ENCODE measurements around the gene SLC31A1. TPM values are rescaled to one million over a fixed set of nuclear protein-coding genes. Genes with fewer than 3 reads are reported as not detected.

Gene SLC31A1
- total and polyA plus RNA-seq, 12 donors = 10.2 to 105 (median 28.4) TPM

DNA sequence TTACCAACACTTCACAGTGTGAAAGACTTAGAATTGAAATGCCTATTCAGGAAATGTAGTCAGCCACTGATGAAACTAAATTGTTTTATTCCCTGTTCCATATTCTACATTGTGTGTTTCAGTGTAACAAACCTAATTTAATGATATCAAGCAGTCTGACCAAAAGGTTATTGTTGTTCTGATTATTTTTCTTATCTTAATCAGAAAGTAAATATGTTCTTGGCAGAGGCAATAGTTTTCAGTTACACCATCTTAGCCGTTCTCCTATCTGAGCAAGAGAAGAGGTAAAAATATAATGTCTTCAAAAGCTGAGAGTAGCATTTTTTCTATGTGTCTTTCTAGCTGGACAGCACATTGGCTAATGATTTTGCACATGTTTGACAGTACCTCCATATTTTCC lies 36.9 kb downstream of the SLC31A1 start:
- TF ChIP-seq POLR2A (IDR thresholded peaks at IDR 0.05) = no peak
- TF ChIP-seq, protein P1, sequence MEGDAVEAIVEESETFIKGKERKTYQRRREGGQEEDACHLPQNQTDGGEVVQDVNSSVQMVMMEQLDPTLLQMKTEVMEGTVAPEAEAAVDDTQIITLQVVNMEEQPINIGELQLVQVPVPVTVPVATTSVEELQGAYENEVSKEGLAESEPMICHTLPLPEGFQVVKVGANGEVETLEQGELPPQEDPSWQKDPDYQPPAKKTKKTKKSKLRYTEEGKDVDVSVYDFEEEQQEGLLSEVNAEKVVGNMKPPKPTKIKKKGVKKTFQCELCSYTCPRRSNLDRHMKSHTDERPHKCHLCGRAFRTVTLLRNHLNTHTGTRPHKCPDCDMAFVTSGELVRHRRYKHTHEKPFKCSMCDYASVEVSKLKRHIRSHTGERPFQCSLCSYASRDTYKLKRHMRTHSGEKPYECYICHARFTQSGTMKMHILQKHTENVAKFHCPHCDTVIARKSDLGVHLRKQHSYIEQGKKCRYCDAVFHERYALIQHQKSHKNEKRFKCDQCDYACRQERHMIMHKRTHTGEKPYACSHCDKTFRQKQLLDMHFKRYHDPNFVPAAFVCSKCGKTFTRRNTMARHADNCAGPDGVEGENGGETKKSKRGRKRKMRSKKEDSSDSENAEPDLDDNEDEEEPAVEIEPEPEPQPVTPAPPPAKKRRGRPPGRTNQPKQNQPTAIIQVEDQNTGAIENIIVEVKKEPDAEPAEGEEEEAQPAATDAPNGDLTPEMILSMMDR (IDR thresholded peaks at IDR 0.05) = no peak
- no peaks in the 10 kb centered on the region for H3K9me3 ChIP-seq (replicated peaks in 1 of 3)
- no peaks in the 10 kb centered on the region for H3K27me3 ChIP-seq
- no peak overlapping the region for H3K4me3 ChIP-seq
- H3K36me3 ChIP-seq (replicated peaks in 1 of 2) = peaks cover 0 to 46% of the 10 kb centered on the region in 2 donors
- WGBS, 4 donors = 56 to 65% (median 63%) methylated on average over 1 of the region's 1 CpG
- no peak overlapping the region for H3K27ac ChIP-seq
- DNase-seq = no peak
- H3K4me1 ChIP-seq (replicated peaks in 1 of 2) = peaks cover 0 to 5% of the 10 kb centered on the region in 2 donors
- intact Hi-C loops (cut with DNase I) = no loop called here

DNA sequence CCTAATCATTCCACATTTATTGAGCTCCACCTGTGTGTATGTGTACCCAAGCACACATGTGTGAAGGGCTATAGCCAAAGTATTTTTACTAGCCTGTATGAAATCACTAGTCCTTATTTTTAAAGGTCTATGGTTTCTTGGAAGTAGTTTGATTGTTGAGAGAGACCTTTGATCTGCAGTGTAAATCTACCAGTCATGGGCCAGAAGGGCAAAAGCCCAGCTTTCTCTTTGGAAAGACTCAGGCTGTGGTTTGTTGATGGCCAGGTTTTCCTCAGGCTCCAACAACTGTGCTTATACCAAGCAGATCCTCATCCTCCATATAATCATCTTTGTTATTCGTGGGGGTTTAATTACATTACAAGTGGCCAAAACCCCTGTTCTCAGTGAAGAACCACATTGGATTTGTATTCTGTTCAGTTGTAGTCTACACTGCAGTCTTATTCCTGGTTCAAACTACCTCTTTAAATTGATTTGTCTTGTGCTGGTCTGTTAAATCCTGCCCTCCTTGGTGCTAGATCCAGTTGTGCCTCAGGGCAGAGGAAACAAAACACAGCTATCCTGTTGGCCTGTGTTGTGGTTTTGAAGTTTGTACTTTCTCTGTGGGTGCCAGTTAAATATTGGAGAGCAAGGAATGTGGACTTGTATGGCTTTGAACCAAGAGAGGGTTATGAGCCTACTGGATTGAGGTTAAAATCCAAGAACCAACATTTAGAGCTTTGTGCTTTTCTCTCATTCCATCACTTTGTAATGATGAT lies 40.8 kb downstream of the SLC31A1 start:
- no peaks in the 10 kb centered on the region for H3K27me3 ChIP-seq
- H3K4me1 ChIP-seq (replicated peaks in 1 of 2) = peaks cover 0 to 5% of the 10 kb centered on the region in 2 donors
- intact Hi-C loops (cut with DNase I) = no loop called here
- TF ChIP-seq, protein P1 (IDR thresholded peaks at IDR 0.05) = no peak
- TF ChIP-seq POLR2A (IDR thresholded peaks at IDR 0.05) = no peak
- peaks cover 0 to 52% of the 10 kb centered on the region in 2 donors for H3K36me3 ChIP-seq (replicated peaks in 1 of 2)
- no peak overlapping the region for H3K4me3 ChIP-seq
- WGBS, 4 donors = 79 to 95% (median 91%) methylated on average over 1 of the region's 1 CpG
- DNase-seq = no peak
- H3K27ac ChIP-seq = no peak overlapping the region
- no peaks in the 10 kb centered on the region for H3K9me3 ChIP-seq (replicated peaks in 1 of 3)

DNA sequence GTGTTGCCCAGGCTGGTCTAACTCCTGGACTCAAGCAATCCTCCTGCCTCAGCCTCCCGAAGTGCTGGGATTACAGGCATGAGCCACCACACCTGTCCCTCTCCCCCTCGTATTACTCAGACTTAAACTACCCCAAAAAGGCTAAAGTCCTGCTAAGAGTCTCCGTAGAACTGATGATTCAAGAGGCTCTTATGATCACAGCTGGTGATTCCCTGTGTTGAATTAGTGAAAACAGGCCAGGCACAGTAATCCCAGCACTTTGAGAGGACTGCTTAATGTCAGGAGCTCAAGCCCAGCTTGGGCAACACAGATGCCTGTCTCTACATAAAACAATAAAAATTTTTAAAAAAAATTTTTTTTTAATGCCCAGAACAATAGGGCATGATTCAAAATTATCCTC lies 44.8 kb downstream of the SLC31A1 start:
- Histone ChIP-seq H3K27me3 (no peaks in the 10 kb centered on the region), H3K36me3 (replicated peaks in 1 of 2) (peaks cover 0 to 46% of the 10 kb centered on the region in 2 donors), H3K27ac (no peak overlapping the region), H3K9me3 (replicated peaks in 1 of 3) (no peaks in the 10 kb centered on the region), H3K4me1 (replicated peaks in 1 of 2) (peaks cover 0 to 7% of the 10 kb centered on the region in 2 donors), H3K4me3 (no peak overlapping the region)
- no peak for TF ChIP-seq POLR2A (IDR thresholded peaks at IDR 0.05)
- TF ChIP-seq, protein P1 (IDR thresholded peaks at IDR 0.05) = no peak
- intact Hi-C loops (cut with DNase I) = no loop called here
- 90 to 93% (median 91%) methylated on average over 3 of the region's 3 CpGs for WGBS, 4 donors
- DNase-seq = no peak

DNA sequence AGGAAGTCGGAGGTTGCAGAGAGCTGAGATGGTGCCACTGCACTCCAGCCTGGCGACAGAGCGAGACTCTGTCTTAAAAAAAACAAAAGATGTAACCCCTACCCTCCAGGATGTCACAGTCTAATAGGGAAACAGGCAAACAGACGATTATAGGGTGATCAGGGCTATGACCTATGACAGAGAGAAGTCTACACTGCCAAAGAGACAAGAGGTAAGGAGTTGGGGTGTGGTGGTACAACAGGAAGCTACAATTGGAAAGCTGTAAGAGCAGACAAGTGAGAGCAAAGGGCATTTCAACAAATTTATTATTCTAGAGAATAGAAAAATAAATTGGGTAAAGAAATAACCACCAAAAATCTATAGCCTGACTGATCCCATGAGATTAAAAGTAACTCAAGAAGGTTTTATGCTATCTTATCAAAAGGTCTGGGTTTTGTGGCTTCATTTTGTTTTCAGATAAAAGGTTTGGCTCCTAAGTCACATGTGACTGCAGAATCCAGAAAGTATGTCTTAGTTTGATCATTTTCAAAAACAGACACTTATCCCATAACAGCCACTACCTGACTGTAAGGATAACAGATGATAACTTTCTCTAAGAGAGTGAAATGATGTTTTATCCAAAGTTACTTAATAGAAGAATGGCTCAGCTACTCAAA lies 46.7 kb downstream of the SLC31A1 start:
- no peak overlapping the region for H3K27ac ChIP-seq
- intact Hi-C loops (cut with DNase I) = no loop called here
- H3K36me3 ChIP-seq (replicated peaks in 1 of 2) = peaks cover 0 to 50% of the 10 kb centered on the region in 2 donors
- 87 to 89% (median 88%) methylated on average over 4 of the region's 4 CpGs for WGBS, 4 donors
- peaks cover 0 to 7% of the 10 kb centered on the region in 2 donors for H3K4me1 ChIP-seq (replicated peaks in 1 of 2)
- H3K4me3 ChIP-seq = no peak overlapping the region
- no peak for TF ChIP-seq POLR2A (IDR thresholded peaks at IDR 0.05)
- TF ChIP-seq, protein P1 (IDR thresholded peaks at IDR 0.05) = no peak
- no peaks in the 10 kb centered on the region for H3K27me3 ChIP-seq
- no peaks in the 10 kb centered on the region for H3K9me3 ChIP-seq (replicated peaks in 1 of 3)
- no peak for DNase-seq

All from adrenal gland (tissue), 12 donors.